Thoracic aorta (tissue), 2 donors: Measurements from ENCODE around the gene RNF111. TPM values are rescaled to one million over a fixed set of nuclear protein-coding genes. Genes with fewer than 3 reads are reported as not detected.

Experiments used
- ATAC-seq: fragments of 150-250 bp; one replicate; pipeline ENCODE4 v1.8.0; 2017; ENCODE audit warnings: low read depth; ENCODE audit not compliant: insufficient number of reproducible peaks, low FRiP score
- DNase-seq: peaks from one replicate; pipeline ENCODE4 v3.0.0-alpha.2; 2020; ENCODE audit warnings: low spot score
- H3K27ac ChIP-seq, 2 donors: fragments of 200-600 bp; sonication (generic); 1 replicate in 1 of 2; 2 replicates in 1 of 2; pipeline ENCODE4 v1.5.1; 2016; ENCODE audit warnings: mild to moderate bottlenecking in 2 of 2, moderate library complexity in 2 of 2
- H3K27me3 ChIP-seq: fragments of 200-600 bp; sonication (generic); replicated peaks from 2 replicates; pipeline ENCODE4 v1.6.0; 2016; ENCODE audit warnings: mild to moderate bottlenecking; ENCODE audit not compliant: insufficient read depth
- H3K36me3 ChIP-seq: fragments of 200-600 bp; sonication (generic); one replicate; pipeline ENCODE4 v1.5.1; 2016
- H3K4me1 ChIP-seq, 2 donors: fragments of 200-600 bp; sonication (generic); 1 replicate in 1 of 2; 2 replicates in 1 of 2; pipeline versions ENCODE4 v1.5.1 to v1.6.0; 2016; ENCODE audit warnings: low read depth in 2 of 2, mild to moderate bottlenecking in 1 of 2; ENCODE audit not compliant: control insufficient read depth in 1 of 2
- H3K4me3 ChIP-seq: fragments of 200-600 bp; sonication (generic); 2 replicates; pipeline ENCODE4 v1.5.1; 2016; ENCODE audit warnings: mild to moderate bottlenecking
- H3K9me3 ChIP-seq: fragments of 200-600 bp; sonication (generic); 2 replicates; pipeline ENCODE4 v1.5.1; 2016
- total RNA-seq, 2 donors: library from RNA; depleted of rRNA; stranded (reverse); fragments of >200 nt; gene quantifications; one replicate each; pipeline versions ENCODE4 v1.1.0 to v1.2.3, GENCODE V29; 2016
- TF ChIP-seq, protein P1 (sequence below): fragments of 200-600 bp; sonication (generic); IDR thresholded peaks from one replicate; pipeline ENCODE4 v1.5.1; 2019; ENCODE audit warnings: antibody characterized with exemption

The RNF111 gene
- total RNA-seq, 2 donors from 2014 or later: 33.8 to 34.1 TPM

DNA sequence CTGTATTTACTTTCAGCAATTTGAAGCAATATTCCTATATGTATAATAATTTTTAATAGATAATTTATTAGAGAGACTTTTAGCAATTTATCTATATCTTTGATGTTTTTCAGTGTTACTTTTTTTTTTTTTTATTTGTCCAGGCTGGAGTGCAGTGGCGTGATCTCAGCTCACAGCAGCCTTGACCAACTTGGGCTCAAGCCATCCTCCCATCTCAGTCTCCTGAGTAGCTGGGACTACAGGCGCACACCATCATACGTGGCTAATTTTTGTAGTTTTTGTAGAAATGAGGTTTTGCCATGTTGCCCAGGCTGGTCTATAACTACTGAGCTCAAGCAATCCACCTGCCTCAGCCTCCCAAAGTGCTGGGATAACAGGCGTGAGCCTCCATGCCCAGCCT is 28.7 kb upstream of the RNF111 start:
- Histone ChIP-seq H3K27me3 (no peaks in the 10 kb centered on the region), H3K9me3 (no peaks in the 10 kb centered on the region), H3K4me3 (no peak overlapping the region), H3K36me3 (no peaks in the 10 kb centered on the region), H3K27ac (no peak overlapping the region), H3K4me1 (no peaks in the 10 kb centered on the region)
- DNase-seq (no peak), ATAC-seq (no peak)
- TF ChIP-seq, protein P1, sequence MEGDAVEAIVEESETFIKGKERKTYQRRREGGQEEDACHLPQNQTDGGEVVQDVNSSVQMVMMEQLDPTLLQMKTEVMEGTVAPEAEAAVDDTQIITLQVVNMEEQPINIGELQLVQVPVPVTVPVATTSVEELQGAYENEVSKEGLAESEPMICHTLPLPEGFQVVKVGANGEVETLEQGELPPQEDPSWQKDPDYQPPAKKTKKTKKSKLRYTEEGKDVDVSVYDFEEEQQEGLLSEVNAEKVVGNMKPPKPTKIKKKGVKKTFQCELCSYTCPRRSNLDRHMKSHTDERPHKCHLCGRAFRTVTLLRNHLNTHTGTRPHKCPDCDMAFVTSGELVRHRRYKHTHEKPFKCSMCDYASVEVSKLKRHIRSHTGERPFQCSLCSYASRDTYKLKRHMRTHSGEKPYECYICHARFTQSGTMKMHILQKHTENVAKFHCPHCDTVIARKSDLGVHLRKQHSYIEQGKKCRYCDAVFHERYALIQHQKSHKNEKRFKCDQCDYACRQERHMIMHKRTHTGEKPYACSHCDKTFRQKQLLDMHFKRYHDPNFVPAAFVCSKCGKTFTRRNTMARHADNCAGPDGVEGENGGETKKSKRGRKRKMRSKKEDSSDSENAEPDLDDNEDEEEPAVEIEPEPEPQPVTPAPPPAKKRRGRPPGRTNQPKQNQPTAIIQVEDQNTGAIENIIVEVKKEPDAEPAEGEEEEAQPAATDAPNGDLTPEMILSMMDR: no peak

- DNase-seq (no peak), ATAC-seq (no peak)
- Histone ChIP-seq H3K27me3 (no peaks in the 10 kb centered on the region), H3K4me1 (no peaks in the 10 kb centered on the region), H3K27ac (no peak overlapping the region), H3K4me3 (no peak overlapping the region), H3K9me3 (no peaks in the 10 kb centered on the region), H3K36me3 (no peaks in the 10 kb centered on the region)
- TF ChIP-seq, protein P1: no peak
Observed at GRCh38 chr15:58962136-58962535, 25.3 kb upstream of the RNF111 start.

DNA sequence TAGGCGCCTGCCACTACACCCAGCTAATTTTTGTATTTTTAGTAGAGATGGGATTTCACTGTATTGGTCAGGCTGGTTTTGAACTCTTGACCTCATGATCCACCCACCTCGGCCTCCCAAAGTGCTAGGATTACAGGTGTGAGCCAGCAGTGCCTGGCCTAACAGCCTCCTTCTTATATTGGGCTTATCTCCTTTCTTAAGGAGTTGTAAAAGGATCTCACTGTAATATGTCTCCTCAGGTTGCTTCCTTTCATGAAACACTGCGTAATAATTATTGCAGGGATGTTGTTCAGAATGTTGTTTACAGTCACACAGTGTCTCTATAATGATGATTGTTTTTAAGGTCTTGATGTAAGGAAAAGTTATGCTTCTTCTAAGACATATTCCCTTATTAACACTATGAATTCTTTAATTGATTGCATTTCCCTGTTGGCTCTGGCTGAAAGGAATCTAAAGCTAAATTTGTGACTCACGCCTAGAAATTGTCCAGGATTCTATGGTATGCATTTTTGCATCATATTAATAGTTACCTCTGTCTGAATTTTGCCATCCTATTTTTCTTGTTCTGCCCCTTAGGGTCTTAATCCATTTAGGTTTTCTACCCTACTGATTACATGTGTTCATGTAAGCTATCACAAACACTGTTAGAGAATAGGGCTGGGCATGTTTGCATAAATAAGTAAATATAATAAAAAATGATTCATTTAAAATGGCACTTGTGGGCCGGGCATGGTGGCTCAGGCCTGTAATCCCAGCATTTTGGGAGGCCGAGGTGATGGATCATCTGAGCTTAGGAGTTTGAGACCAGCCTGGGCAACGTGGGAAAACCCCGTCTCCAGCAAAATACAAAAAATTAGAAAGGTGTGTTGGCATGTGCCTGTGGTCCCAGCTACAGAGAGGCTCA is 24.5 kb upstream of the RNF111 start:
- ATAC-seq: no peak
- Histone ChIP-seq H3K27ac (no peak overlapping the region), H3K27me3 (no peaks in the 10 kb centered on the region), H3K9me3 (no peaks in the 10 kb centered on the region), H3K4me3 (no peak overlapping the region), H3K4me1 (no peaks in the 10 kb centered on the region), H3K36me3 (no peaks in the 10 kb centered on the region)
- DNase-seq: no peak
- TF ChIP-seq, protein P1: no peak

DNA sequence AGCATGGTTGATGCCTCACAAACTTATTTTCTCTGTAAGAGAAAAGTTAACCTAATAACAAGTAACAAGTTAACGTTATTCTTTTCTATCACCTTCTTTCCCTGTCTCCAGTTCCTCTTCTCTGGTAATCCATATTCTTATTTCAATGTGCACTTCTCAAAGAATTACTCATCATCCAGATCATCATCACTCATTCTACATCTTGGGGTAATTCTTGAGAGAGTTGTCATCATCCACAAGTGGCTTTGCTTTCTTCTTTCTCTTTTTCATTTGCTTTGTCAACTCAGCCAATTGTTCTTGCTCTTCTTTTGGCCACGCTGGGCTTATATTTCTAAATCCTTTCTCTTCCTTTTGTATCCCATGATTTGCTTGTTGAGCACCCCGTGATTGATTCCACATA is 20.8 kb upstream of the RNF111 start:
- no peak overlapping the region for H3K27ac ChIP-seq

GRCh38 chr15:58967479-58967878 is 20.0 kb upstream of the RNF111 start:
- no peak overlapping the region for H3K27ac ChIP-seq
- no peak overlapping the region for H3K4me3 ChIP-seq
- H3K27me3 ChIP-seq: no peaks in the 10 kb centered on the region
- H3K4me1 ChIP-seq: no peaks in the 10 kb centered on the region
- DNase-seq (no peak), ATAC-seq (no peak)
- H3K9me3 ChIP-seq: no peaks in the 10 kb centered on the region
- no peaks in the 10 kb centered on the region for H3K36me3 ChIP-seq
- TF ChIP-seq, protein P1: no peak

More for the DNA sequence above, 20.8 kb upstream of the RNF111 start:
- DNase-seq (no peak), ATAC-seq (no peak)
- no peaks in the 10 kb centered on the region for H3K4me1 ChIP-seq
- H3K27me3 ChIP-seq: no peaks in the 10 kb centered on the region
- H3K4me3 ChIP-seq: no peak overlapping the region
- TF ChIP-seq, protein P1: no peak
- no peaks in the 10 kb centered on the region for H3K36me3 ChIP-seq
- no peaks in the 10 kb centered on the region for H3K9me3 ChIP-seq
